Right renal pelvis (tissue), 4 donors: ENCODE data around the gene PCED1B. TPM values are rescaled to one million over a fixed set of nuclear protein-coding genes. Genes with fewer than 3 reads are reported as not detected.
"Not testable (repeated sequence)": the region's sequence is repeated elsewhere in the genome, so short reads cannot be mapped to it uniquely, and the experiment has no call there.

Source experiments
- DNase-seq, 4 donors: peaks; one replicate each; pipeline ENCODE4 v3.0.0-alpha.2; 2013; ENCODE audit warnings: low read depth in 4 of 4, low spot score in 3 of 4, missing footprints in 1 of 4
- polyA plus RNA-seq, 4 donors: library from polyadenylated mRNA; unstranded; fragments of 120-200 nt; gene quantifications; one replicate each; pipeline ENCODE4 v1.2.1, GENCODE V29; 2013; ENCODE audit not compliant: insufficient read length in 4 of 4

The PCED1B gene
- polyA plus RNA-seq, 4 donors: 4.0 to 5.3 (median 4.4) TPM

- DNase-seq: no peak
These were observed 189.4 kb downstream of the PCED1B start for GRCh38 chr12:47268501-47269454.

GRCh38 chr12:47269916-47270315, 190.5 kb downstream of the PCED1B start:
- no peak for DNase-seq

DNA sequence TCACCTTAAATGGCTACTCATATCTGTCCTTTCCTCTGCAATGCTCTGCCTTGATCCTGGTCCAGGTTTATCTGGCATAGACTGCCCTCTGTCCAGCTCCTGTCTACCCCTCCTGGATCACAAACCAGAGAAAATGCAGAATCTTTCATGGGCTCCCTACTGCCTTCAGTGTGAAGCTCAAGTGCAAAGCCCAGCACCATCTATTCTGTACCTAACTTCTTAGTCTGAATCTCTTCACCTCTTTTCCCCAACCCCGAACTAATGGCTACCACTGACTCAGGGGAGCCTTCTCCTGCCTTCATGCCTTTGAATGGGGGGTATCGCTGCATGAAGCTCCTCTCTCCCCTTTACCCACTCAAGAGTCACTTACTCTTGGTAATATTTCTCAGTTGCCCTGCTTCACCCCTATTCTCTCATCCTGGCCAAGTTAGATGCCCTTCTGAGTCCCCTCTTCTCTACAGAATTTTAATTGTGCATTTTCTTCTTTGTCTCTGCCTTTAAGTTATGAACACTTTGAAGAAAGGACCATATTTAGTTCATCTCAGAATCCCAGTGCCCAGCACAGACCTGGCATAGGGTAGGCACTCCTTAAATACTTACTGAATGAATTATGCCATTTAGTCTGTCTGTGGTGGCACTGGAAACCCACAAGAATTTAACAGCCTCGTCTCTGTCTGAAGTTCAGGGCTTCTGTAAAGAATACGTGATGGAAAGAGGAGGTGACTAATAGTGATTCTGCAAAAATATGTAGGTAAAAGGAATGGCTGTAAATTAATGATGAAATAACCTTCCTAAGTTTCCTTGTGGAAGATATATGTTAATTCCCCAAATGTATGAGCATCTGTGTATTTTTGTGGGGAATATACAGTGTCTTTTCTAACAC, 191.6 kb downstream of the PCED1B start:
- DNase-seq: no peak

GRCh38 chr12:47271800-47272239, 192.4 kb downstream of the PCED1B start:
- no peak for DNase-seq

DNA sequence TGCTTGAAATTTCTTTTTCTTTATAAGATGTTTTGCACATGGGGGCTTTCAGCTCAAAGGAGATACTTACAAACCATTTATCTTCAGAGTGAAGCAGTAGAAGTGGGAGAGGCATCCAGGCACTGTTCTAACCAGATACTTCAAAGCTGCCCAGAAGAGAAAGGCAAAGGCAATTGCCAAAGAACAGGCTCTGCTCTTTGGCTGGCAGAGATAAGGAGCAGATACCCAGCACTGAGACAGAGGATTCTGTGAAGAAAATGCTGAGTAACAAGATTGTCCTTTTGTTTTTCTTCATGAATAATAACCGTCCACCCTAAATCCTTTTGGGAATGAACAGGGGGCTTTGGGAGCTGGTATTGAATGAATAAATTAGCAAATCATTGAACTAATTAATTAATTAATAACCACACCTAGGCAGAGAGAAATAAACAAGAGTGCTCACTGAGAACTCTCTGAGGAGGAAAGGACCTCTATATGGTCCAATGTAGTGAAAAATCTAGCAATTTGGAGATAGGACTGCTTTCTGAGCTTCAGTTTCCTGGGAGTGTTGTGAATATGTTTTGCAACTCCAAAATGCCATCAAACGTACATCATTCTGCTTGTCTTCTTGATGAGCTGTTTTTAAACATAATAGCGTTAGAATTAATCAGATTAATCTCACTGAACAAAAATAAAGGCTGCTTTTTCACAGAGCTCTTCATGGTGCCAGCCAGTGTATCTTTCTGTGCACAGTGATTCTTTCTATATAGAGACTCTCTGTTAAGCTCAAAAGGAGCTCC, 193.2 kb downstream of the PCED1B start:
- no peak for DNase-seq

GRCh38 chr12:47273191-47273626, 193.8 kb downstream of the PCED1B start:
- DNase-seq: no peak

- DNase-seq: no peak
These were observed 195.3 kb downstream of the PCED1B start for GRCh38 chr12:47274760-47275159.

DNA sequence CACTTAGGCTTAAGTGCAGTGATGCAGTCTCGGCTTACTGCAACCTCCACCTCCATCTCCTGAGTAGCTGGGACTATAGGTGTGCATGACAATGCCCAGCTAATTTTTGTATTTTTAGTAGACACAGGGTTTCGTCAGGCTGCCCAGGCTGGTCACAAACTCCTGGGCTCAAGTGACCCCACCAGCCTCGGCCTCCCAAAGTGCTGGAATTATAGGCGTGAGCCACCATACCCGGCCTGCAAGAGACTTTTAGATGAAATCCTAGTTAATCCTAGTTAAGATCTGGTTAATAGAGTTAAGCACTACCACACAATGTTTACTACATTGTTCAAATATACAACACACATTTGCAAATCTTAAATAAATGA, 196.8 kb downstream of the PCED1B start:
- DNase-seq: no peak

DNA sequence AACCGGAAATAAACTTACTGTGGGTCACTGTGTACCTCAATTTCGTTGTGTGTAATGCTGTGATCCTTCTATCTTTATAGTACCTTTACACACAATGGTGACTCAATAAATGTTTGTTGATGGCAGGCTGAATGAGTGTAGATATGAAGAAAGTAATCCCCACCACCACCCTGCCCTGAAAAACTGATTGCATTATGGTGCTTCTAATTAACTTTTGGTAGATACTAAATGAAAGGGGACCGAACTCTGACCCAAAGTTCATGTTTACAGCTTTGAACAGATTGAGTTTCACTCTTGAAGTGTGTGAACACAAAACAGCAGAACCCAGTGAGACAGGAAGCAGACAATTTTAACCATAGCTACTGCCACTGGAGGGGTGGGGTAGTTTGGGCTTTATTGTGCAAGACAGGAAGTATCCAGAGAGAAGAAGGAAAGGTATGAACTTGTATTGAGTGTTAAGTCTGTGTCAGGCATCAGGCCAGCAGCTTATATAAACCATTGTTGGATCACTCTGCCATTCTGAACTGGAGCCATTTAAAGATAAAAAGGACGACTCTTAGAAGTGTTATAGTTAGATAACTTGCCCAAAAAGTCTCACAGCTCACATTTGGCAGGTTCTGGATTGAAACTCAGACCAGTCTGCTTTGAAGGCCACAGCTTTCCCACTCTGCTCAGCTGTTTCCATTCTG, 197.3 kb downstream of the PCED1B start:
- DNase-seq: no peak

GRCh38 chr12:47277972-47278448, 198.6 kb downstream of the PCED1B start:
- DNase-seq: no peak

DNA sequence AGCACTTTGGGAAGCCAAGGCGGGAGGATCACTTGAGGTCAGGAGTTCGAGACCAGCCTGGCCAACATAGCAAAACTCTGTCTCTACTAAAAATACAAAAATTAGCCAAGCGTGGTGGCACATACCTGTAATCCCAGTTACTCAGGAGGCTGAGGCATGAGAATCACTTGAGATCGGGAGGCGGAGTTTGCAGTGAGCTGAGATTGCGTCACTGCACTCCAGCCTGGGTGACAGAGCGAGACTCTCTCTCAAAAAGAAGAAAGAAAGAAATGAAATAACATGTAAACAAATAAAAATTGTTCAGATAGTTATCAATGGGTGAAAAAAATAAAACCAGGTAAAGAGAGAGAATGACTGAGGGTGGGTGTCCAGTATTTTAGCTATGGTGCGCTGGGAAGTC, 200.3 kb downstream of the PCED1B start:
- not testable (repeated sequence) for DNase-seq

- no peak for DNase-seq
These were observed 201.3 kb downstream of the PCED1B start for GRCh38 chr12:47280543-47281300.

DNA sequence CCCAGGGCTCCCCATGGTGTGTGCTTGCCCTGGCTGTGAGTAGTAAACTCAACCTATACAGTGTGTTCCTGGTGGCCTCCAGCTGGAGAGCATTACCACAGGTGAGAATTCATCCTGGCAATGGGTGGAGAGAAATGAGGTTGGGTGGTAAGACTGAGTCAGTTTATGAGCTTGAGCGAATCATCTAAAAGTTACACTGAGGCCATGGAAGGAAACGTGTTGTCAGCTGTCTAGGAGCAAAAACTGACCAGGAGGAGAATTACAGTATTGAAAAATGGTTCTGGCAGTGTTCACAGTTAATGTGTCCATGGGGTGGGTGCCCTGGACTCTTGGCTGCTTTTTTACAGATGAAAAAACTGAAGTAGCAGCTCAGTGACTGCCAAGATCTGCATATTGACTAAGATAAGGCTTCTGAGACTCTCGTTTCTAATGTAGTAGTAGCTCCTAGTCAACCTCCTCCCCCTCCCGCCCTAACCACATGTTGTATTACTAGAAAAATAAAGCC, 202.3 kb downstream of the PCED1B start:
- DNase-seq: no peak

- DNase-seq: no peak
These were observed 202.8 kb downstream of the PCED1B start for GRCh38 chr12:47282206-47282605.

Other genes with a start within 250 kb of the PCED1B start
- gene AMIGO2, start 338 bp downstream of the PCED1B start, polyA plus RNA-seq: 10 to 100 TPM; 44.4 to 61.8 (median 51.9) TPM